Stimulated activated CD8-positive, alpha-beta memory T cell treated with anti-CD3 and anti-CD28 coated beads, Interleukin-12 subunit alpha, Interleukin-12 subunit beta, amount 100 ng/mL, for 1 hour (primary cell): Measurements from ENCODE around the gene TOR1AIP1.
"Not testable (repeated sequence)": the region's sequence is repeated elsewhere in the genome, so short reads cannot be mapped to it uniquely, and the experiment has no call there.

Experiments
- DNase-seq: peaks from one replicate; pipeline ENCODE4 v3.0.0-alpha.2; 2020; ENCODE audit warnings: low read depth

TOR1AIP1 gene, protein sequence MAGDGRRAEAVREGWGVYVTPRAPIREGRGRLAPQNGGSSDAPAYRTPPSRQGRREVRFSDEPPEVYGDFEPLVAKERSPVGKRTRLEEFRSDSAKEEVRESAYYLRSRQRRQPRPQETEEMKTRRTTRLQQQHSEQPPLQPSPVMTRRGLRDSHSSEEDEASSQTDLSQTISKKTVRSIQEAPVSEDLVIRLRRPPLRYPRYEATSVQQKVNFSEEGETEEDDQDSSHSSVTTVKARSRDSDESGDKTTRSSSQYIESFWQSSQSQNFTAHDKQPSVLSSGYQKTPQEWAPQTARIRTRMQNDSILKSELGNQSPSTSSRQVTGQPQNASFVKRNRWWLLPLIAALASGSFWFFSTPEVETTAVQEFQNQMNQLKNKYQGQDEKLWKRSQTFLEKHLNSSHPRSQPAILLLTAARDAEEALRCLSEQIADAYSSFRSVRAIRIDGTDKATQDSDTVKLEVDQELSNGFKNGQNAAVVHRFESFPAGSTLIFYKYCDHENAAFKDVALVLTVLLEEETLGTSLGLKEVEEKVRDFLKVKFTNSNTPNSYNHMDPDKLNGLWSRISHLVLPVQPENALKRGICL

DNA sequence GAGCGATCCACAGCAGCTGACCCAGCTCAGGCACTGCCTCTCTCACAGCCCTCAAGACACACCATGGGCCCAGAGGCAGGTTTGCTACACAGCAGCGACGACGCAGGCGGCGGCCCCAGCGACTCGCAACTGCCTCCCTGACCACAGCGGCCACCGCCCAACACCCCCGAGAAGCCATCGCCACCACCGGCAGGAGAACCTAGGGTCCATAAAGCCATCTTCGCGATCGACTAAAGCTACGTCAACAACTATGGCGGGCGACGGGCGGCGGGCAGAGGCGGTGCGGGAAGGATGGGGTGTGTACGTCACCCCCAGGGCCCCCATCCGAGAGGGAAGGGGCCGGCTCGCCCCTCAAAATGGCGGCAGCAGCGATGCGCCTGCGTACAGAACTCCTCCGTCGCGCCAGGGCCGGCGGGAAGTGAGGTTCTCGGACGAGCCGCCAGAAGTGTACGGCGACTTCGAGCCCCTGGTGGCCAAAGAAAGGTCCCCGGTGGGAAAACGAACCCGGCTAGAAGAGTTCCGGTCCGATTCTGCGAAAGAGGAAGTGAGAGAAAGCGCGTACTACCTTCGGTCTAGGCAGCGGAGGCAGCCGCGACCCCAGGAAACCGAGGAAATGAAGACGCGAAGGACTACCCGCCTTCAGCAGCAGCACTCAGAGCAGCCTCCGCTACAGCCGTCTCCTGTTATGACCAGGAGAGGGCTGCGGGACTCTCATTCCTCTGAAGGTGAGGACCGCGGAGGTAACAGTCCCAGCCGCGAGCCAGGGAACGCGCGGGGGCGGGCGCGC lies at the start of gene TOR1AIP1:
TOR1AIP1 (plus strand) TSS at position 33 of the 787 bp plus-strand sequence; CDS start at position 251, 218 bp downstream.
- peak; percentile 95 for DNase-seq

DNA sequence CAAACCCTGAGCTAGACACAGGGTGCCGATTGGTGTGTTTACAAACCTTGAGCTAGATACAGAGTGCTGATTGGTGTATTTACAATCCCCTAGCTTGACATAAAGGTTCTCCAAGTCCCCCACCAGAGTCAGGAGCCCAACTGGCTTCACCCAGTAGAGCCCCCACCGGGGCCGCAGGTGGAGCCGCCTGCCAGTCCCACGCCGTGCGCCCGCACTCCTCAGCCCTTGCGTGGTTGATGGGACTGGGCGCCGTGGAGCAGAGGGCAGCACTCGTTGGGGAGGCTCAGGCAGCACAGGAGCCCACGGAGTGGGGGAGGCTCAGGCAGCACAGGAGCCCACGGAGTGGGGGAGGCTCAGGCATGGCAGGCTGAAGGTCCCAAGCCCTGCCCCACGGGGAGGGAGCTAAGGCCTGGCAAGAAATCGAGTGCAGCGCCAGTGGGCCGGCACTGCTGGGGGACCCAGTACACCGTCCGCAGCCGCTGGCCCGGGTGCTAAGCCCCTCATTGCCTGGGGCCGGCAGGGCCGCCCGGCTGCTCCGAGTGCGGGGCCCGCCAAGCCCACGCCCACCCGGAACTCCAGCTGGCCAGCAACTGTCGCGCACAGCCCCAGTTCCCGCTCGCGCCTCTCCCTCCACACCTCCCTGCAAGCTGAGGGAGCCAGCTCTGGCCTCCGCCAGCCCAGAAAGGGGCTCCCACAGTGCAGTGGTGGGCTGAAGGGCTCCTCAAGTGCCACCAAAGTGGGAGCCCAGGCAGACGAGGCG lies 45.2 kb upstream of the TOR1AIP1 start:
- not testable (repeated sequence) for DNase-seq

DNA sequence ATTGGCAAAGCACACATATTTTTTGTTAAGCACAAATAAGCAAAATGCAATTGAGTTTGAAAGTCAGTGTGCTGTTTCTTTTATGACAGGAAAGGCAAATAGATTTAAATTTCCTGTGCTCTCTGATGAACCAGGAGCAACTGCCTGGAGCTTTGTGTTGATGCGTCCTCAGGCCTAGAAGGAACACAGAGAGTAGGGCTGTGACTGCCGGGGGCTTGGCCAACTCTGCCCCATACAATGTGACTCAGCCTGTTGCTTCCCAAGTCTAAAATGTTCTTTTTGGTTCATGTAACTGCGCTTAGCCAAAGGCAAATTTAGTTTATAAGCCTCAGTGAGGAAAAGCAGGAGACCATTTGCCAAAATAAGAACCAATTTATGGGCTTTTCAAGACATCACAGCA lies 42.0 kb upstream of the TOR1AIP1 start:
- no peak for DNase-seq

DNA sequence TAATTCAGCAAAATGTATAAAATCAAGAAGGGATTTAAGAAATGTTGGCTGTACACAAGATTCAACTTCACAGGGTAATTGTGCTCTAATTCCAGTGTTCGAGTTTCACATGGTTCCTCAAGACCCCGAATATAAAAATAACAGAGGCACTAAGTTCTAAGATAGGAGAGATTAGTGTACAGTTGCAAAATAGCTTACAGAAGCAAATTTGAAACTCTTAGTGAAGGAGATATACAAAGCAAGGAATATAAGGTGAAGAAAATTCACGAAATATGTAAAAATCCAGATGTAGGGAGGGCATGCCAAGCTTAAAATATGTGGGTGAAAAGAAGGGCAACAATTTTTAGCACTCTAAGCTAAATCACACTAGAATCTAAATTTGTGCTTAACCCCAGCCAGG lies 33.9 kb upstream of the TOR1AIP1 start:
- no peak for DNase-seq

DNA sequence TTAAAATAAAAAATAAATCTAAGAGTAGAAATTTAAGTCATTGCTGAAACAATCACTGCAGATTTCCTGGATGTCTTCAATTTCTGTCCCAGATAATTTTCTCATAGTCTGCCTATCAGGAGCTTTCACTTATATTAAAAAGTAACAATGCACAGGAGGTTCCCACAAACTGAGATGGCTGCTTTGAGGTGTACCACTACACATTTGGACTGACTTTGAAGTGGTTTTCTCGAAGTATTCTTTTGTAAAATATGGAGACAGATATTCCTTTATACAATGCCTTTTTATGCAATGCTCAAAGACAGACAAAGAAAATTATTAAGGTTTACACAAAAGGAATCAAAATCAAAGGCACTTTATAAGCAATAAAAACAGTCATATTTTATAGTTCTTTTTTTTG lies 29.0 kb upstream of the TOR1AIP1 start:
- no peak for DNase-seq

DNA sequence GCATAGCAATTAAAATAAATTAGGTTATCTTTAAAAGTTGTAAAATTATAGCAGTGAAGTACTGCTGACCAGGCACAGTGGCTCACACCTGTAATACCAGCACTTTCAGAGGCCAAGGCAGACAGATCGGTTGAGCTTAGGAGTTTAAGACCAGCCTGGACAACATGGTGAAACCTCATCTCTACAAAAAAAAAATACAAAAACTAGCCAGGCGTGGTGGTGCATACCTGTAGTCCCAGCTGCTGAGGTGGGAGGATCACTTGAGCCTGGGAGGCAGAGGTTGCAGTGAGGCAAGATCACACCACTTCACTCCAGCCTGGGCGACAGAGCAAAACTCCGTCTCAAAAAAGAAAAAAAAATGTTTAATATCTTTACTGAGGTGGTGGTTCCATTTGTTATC lies 26.3 kb upstream of the TOR1AIP1 start:
- not testable (repeated sequence) for DNase-seq

DNA sequence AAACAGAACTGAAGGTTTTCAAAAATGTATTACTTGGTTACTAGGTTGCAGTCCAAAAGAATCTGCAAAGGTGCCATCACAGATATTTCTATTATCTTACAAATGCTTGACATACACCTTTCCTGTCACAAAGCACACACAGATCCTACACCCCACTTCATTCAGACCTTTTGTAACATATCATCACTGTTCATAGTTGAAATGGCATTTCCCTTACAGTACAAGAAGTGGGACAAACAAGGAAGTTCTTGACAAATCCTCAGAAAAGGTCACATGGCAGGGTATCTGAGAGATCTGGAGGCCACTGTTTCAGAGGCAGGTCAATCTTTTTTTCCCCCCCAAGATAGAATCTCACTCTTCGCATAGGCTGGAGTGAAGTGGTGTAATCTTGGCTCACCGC lies 25.8 kb upstream of the TOR1AIP1 start:
- DNase-seq, result no peak

DNA sequence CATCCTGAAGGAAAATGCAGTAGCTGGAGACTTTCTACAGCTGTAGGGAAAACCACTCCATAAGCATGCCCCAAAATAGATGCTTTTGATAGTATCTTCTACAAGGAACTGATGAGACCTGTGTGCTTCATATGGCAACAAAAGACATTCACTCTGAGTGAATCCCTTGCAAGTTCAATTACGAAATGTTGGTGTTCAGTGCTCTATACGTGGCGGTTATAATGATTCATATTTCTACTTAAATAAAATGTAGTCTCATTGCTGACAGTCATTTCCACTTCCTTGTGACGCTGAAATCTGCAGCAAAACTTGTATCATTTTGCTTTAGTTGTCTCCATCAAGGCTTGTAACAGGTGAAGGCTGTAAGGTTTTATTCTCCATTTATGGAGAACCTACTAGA lies 25.1 kb upstream of the TOR1AIP1 start:
- DNase-seq, result no peak

DNA sequence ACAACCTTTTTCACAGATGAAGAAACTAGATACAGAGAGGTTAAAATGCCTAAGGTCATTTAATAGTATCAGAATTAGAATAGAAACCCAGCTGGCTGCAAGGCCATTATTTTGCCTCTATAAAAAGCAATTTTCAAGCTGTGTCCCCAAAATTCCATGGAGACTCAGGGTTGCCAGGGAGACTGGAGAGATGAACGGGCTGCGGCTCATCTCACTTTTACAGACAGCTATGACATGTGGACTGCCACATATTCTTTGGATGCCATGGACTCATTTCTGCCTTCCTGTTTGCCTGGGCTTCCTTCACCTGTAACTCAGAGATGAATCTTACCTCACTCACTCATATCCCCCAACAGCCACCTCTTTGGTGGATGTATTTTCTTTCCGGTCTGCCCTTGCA lies 21.4 kb upstream of the TOR1AIP1 start:
- no peak for DNase-seq

DNA sequence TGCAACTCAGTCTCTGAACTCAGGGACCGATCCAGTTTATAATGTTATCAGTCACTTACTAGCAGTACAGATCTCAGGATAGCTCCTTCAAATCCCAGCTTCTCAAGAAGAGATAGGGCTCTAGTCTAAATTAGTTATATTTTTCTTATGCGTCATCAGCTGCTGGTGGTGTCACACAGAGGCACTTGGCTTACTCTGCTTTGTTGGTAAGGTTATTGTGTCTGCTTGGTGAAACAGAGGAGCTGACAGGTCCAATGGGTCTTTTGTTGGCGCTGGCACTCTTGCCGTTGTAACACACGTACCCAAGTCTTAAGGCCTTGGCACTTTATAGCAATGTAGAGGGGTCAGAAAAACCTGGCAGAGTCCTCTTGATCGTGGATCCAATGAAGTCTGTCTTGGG lies 16.7 kb upstream of the TOR1AIP1 start:
- DNase-seq, result no peak

DNA sequence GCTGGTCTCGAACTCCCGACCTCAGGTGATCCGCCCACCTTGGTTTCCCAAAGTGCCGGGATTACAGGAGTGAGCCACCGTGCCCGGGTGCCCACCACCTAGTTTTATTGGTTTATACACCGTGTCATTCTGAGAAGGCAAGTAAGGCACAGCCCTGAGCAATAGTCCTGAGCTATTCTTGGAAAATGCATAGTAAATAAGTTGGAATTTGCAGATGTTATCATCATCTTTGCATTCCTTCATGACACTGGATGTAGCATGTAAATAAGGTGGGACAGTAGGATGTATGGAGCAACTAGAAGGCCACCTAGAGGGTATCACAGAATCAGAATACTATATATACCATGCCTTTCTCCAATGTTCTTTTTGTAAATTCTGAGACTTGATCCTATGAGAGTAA lies 15.5 kb upstream of the TOR1AIP1 start:
- no peak for DNase-seq

DNA sequence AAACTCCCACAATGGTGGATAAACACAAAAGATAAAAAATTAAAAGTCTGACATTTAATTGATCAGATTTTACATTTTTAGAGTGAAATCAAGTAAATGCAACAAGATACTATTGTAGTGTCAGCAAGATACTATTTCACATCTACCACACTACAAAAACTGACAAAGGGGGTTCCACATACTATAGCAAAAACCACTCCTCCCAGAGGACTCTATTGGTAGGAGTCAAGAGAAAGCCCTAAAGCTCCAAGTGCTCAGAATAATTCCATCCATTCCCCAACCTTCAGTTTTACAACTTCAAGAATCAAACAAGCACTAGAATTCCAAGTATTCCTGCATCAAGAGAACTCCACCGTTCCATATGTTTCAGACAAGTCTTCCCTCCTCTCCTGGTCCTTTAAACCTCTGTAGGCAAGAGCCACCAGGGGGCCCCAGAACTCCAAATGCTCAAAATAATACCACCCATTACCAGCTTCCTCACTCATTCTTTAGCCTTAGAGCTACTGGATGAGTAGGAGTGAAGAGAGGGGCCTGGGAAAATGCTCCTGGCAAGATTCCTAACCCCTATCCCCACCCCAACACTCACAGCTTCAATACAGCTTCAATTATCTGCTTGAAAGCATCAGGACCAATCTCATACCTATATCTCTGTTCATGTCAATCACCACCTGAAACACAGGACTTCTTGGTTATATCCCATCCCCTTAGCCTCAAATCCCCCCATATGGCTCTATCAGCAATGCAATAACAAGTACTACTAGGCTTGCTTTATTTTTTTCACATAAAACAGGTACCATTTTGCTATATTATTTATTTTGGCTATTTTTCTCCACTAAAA lies 14.4 kb upstream of the TOR1AIP1 start:
- peak; percentile 35 for DNase-seq

DNA sequence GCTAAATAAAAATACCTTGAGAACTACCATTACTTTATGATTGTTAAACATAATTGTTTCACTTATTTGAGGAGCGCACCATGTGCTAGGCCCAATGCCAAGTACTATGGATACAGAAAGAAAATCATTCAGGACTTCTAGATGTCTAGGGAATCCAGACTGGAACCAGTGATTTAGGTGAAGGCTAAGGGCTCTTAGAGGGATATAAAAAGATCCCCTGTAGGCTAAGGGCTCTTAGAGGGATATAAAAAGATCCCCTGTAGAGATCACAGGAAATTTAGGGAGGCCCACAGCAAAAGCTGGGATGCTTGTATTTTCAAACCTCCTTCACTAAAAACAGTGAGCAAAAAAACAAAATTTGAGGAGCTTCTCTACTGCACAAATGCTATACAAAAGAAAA lies 11.2 kb upstream of the TOR1AIP1 start:
- no peak for DNase-seq

DNA sequence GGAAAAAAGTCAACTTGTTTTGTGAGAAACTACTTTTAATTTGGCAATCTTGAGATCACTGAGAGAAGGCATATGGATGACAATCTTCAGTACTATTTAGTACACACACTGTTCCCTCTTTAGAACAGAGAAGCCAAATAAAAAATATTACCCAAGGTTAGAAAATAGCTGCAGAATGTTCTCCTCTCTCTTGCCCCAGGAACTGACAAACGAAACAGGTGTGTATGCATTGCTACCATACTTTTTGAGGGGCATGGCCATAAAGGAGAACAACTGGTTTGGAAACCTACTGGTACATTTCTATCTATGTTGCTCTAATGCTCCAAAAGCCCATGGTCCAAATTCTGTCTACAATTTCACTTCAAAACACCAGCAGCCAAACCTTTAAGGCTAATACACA lies 10.1 kb upstream of the TOR1AIP1 start:
- no peak for DNase-seq

DNA sequence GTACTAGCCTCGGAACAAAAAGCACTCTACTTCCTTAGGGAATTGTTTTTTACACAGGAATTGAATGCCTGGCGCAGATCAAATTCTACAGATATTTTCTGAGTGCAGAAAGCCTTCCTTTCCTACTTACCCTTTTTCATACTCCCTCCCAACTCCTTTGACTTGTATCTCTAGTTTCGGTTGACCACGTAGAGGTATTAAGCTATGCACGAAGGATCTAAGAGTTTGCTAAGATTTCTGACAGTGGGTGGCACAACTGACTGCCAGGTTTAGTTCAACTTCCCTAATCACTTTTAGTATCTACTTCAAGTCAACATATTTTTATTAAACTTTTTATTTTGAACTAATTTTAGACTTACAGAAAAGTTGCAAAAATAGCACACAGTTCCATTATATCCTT lies 9.5 kb upstream of the TOR1AIP1 start:
- no peak for DNase-seq

DNA sequence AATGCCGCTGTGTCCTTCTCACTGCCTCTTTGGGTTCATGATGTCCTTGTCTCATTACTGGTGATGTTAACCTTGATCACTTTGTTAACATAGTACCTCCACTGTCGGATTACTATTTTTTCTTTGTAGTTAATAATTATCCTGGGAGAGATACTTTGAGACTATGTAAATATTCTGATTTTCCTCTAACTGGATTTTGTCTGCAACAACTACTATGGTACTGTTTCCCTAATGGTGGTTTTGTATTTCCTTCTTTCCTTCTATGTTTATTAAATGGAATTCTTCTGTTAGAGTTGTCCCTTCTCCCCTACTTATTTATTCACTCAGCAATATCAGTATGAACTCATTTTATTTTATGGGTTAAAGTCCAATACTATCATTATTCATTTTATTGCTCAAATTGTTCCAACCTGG lies 8.6 kb upstream of the TOR1AIP1 start:
- no peak for DNase-seq

DNA sequence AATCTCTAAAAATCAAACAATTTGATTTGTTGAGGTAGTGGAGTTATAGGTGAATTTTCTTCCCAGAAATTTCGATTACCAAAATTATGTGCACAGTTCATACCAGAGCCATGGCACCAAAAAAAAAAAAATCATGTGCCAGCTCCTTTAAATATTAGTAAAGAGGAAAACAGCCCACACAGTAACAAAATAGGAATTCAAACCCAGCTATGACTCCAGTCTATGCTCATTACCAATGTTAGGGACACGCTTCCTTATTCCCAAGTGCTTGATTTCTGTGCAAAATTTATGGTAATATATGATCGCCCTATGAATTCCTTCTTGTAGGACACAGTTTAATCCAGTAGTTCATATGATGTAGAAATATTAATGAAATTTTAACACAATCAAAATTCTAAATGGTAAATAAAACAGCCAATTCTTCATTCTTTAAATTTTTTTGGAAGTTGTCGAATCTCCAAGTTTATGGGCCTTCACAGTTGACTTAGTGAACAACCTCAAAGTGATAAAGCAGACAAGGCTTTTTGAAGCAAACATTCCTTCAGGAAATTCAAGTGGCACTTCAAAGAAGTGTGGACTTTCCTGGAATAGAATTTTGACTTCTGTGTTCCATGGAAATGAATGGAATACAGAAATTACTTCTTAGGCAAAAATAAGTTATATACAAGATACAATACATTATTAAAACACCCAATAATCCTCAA lies 6.3 kb upstream of the TOR1AIP1 start:
- DNase-seq, result no peak

DNA sequence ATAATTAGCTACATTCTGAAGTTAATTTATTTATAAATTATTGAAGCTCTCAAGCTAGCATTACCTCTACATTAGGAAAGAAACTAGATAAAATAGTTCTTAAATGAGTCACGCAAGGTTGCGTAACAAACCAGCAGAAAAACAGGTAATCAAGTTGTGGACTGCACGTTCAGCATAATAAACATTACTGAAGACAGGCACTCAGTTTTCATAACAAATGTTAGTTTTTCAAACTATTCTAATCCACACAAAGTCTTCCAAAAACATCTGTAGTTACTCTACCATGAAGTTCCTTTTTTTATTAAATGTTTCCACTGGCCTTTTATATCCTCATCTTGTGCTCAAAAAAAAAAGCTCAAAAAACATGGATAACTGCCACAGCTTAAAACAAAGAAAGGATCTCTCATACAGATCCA lies 5.8 kb upstream of the TOR1AIP1 start:
- DNase-seq, result no peak

DNA sequence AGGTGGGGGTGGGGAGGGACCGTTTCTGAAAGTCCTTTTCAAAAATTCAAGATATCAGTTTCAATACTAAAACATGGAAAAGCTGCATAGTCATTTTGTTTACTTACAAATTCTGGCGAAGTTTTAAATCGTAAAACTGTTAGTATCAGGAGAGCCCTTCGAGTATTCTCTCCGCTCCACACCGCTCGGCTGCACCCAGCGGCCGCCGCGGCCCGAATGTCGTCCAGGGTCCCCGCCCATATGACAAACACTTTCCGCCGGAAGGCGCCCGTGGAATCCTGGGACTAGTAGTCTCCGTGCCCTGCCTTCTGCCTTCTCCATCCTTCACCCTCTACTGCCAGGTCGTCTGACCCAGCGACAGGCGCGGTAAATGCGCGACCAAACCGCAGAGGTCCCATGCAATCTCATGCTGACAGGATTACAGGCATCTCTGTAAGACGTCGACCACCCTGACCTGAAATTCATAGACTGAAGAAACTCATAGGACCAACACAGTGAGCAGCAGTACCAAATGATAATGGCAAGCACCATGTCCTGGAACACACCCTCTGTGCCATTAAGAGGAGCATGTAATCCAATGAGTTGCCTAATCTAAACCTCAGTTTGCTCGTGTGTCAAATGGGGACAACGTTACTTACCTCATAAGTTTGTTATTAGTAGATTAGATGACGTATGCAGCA lies 4.4 kb upstream of the TOR1AIP1 start, which contains the start of gene TOR1AIP2:
TOR1AIP2 (minus strand) TSS at position 218 of the 680 bp plus-strand sequence. CDS start 25,138 bp downstream, outside the sequence.
- peak; percentile 85 for DNase-seq

DNA sequence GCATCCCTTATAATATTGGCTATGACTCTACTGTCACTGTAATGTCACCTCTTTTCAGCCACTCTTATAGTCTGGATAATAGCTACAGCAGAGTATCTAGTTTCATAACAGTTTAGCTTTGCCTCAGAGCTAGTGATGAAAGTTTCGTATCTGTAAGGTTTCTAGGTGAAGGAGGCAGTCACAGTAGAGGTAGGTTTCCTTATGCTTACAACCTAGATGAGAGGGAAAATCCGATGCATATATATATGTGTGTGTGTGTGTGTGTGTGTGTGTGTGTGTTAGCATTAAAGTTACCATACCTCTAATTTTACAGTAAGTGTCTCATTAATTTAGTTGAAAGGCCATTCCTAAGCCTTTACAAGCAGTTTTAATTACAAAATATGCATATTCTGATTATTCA lies 2.3 kb upstream of the TOR1AIP1 start:
- DNase-seq, result no peak
